Measurements from ENCODE around the gene MEF2B. TPM values are rescaled to one million over a fixed set of nuclear protein-coding genes. Genes with fewer than 3 reads are reported as not detected.
A peak's percentile ranks its signal among the peaks of the same experiment; 100 is the strongest.
"Not testable (repeated sequence)": the region's sequence is repeated elsewhere in the genome, so short reads cannot be mapped to it uniquely, and the experiment has no call there.

The MEF2B gene
- total and polyA plus RNA-seq, 5 donors = 0.23 to 1.1 (median 0.45) TPM

DNA sequence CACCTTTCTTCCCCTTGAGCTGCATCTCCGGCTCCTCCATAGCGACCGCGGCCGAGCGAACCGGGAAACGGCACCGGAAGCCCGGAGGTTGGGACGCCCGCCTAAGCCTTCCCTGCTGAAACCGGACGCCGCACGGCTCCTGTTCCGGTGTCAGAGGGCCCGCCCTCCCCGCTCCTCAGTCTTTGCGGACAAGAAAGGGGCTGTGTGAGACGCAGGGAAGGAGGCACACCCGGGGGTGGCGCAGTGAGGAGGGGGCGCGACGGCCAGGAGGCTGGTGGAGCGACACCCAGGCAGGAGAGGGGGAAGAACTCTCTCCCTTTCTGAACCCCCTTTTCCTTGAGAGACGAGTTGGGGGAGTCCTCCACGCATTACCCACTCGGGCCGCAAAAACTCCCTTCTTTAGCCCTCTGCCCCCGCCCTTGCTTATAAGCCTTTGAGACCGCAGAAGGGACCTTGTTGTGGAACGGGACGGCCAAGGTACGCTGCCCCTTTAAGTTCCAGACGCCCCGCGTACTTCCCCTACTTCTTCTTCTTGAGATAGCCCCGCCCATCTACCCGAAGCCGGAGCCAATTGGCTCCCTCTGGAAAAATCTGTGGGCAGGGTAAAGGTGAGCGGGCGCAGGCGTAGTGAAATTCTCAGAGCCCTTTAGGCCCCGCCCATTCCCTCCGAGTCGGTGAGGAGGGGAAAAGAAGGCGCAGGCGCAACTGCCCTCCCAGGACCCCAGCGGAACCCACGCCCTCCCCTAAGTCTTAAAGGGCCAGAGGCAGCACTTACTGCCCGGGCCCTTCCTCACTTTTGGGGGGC, 22.2 kb upstream of the MEF2B start, which contains the start of the genes BORCS8 and RFXANK:
TSS of gene BORCS8 (minus strand) at position 75 of the 805 bp plus-strand sequence. CDS start at position 40, 35 bp downstream.
TSS of gene RFXANK (plus strand) at position 181 of the 805 bp plus-strand sequence. CDS start 1,689 bp downstream, outside the sequence.
- DNase-seq (peak; percentile 99), ATAC-seq (peak; percentile 97 to 98)
- peaks cover 6% of the 10 kb centered on the region for H3K4me1 ChIP-seq (ENCODE audit: control insufficient read depth, insufficient read depth, low read length)
- no peaks in the 10 kb centered on the region for H3K9me3 ChIP-seq (ENCODE audit: control insufficient read depth, low read length)
- under 1% methylated on average over 53 of the region's 53 CpGs for WGBS
- H3K27me3 ChIP-seq (ENCODE audit: control insufficient read depth, insufficient read depth) = no peaks in the 10 kb centered on the region
- intact Hi-C loops (cut with DNase I) = loop anchor here in 1 of 4 donors (10.0 kb wide), 1 partner anchor 133 kb away; the partner anchor contains the start of genes MAU2 and SUGP1
- H3K27ac ChIP-seq (ENCODE audit: low read length) = peak within 1 kb of the TSS; percentile 100
- H3K4me3 ChIP-seq (ENCODE audit: low read length) = peak within 1 kb of the TSS; percentile 91

DNA sequence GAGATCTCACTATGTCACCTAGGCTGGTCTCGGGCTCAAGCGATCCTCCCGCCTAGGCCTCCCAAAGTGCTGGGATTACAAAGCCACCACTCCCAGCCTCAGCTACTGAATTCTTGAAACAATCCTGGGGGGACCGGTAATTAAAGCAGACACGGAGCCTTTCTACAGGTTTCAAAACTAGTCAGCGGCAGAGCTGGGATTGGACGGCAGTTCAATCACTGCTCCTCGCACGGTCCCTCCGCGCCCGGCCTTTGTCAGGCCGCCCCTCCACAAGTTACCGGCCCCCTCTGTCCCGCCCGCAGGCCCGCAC, 21.7 kb upstream of the MEF2B start:
- Histone ChIP-seq H3K27ac (ENCODE audit: low read length) (peak overlapping the region; percentile 100), H3K4me1 (ENCODE audit: control insufficient read depth, insufficient read depth, low read length) (peaks cover 6% of the 10 kb centered on the region), H3K27me3 (ENCODE audit: control insufficient read depth, insufficient read depth) (no peaks in the 10 kb centered on the region), H3K4me3 (ENCODE audit: low read length) (peak overlapping the region; percentile 84), H3K9me3 (ENCODE audit: control insufficient read depth, low read length) (no peaks in the 10 kb centered on the region)
- WGBS = 0% methylated on average over 17 of the region's 17 CpGs
- no peak for DNase-seq
- intact Hi-C loops (cut with DNase I) = loop anchor here in 1 of 4 donors (10.0 kb wide), 1 partner anchor 133 kb away; the partner anchor contains the start of genes MAU2 and SUGP1
- ATAC-seq = no peak

DNA sequence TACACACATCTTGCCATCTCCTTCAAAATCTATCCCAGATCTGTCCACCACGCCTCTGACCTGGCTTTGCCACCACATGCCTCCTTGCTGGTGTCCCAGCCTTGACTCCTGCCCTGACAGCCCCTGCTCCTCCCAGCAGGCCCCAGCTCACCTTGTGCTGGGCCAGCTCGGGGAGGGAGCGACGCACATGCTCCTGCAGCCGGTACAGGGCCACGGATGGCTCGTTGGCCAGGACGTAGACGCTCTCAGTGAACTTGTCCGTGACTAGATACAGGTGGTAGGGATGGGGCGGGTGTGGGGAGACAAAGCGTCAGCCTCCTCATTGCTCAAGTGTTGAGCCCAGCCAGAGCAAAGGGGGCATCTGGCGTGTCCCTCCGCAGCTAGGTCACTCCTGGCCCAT, 16.7 kb upstream of the MEF2B start:
- 92% methylated on average over 14 of the region's 14 CpGs for WGBS
- DNase-seq = no peak
- Histone ChIP-seq H3K9me3 (ENCODE audit: control insufficient read depth, low read length) (no peaks in the 10 kb centered on the region), H3K27me3 (ENCODE audit: control insufficient read depth, insufficient read depth) (no peaks in the 10 kb centered on the region), H3K4me3 (ENCODE audit: low read length) (no peak overlapping the region), H3K27ac (ENCODE audit: low read length) (no peak overlapping the region), H3K4me1 (ENCODE audit: control insufficient read depth, insufficient read depth, low read length) (peaks cover 3% of the 10 kb centered on the region)
- intact Hi-C loops (cut with DNase I) = no loop called here
- ATAC-seq = no peak

DNA sequence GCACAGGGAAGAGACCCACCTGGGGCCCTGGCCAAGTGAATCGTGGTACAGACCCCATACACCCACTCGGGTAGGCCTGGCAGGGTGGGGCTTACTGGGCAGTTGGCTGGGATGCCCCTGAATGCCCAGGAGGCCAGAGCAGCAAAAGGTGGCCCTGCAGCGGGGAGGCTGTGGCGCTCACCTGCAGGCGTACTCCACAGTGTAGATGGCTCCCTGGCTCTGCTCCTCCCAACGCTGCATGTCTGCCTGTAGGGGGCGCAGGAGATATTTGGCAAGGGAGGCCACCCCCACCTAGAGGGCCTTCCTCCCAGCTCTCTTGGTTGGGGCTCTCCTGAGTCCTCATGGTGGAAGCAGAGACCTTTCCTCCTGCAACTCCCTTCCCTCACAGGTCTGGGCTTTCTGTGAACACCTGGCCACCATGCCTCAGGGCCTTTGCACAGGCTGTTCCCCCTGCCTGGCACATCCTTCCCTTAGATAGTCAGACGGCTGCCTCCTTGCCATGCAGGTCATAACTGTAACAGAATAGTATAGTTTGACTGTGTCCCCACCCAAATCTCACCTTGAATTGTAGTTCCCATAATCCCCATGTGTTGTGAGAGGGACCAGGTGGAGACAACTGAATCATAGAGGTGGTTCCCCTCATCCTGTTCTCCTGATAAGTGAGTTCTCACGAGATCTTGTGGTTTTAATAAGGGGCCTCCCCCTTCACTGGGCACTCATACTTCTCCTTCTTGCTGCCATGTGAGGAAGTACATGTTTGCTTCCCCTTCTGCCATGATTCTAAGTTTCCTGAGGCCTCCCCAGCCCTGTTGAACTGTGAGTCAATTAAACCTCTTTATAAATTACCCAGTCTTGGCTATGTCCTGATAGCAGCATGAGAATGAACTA, 16.0 kb upstream of the MEF2B start:
- no peaks in the 10 kb centered on the region for H3K27me3 ChIP-seq (ENCODE audit: control insufficient read depth, insufficient read depth)
- DNase-seq (no peak), ATAC-seq (peak; percentile 57 to 59)
- peaks cover 2% of the 10 kb centered on the region for H3K4me1 ChIP-seq (ENCODE audit: control insufficient read depth, insufficient read depth, low read length)
- intact Hi-C loops (cut with DNase I) = no loop called here
- no peak overlapping the region for H3K4me3 ChIP-seq (ENCODE audit: low read length)
- H3K27ac ChIP-seq (ENCODE audit: low read length) = no peak overlapping the region
- no peaks in the 10 kb centered on the region for H3K9me3 ChIP-seq (ENCODE audit: control insufficient read depth, low read length)
- 62% methylated on average over 9 of the region's 9 CpGs for WGBS

DNA sequence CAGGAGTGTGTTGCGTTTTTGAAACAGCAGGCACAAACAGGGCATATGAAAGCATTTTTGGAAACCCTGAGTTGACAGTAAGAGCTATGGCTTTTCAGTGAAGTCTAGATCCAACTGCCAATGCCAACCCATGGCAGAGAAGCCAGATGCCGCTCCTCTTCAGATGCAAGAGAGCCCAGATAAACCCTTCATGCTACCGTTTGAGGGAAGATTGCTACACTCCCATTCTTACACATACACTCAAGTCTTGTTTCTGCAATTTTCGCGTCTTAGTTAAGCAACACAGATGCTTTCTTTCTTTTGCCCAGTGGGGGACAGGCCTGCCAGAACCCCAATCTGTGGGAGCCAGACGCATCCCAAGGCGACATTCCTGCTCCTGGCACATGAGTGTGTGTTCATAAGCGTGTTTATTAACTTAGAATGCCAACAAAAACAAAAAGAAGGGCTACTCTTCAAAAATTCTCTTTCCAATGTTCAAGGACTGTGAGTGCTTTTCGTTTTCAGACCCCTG, 11.5 kb upstream of the MEF2B start:
- Histone ChIP-seq H3K27ac (ENCODE audit: low read length) (no peak overlapping the region), H3K4me3 (ENCODE audit: low read length) (no peak overlapping the region), H3K4me1 (ENCODE audit: control insufficient read depth, insufficient read depth, low read length) (no peaks in the 10 kb centered on the region), H3K27me3 (ENCODE audit: control insufficient read depth, insufficient read depth) (no peaks in the 10 kb centered on the region), H3K9me3 (ENCODE audit: control insufficient read depth, low read length) (no peaks in the 10 kb centered on the region)
- WGBS = 90% methylated on average over 9 of the region's 9 CpGs
- no peak for DNase-seq
- intact Hi-C loops (cut with DNase I) = no loop called here
- ATAC-seq = no peak

DNA sequence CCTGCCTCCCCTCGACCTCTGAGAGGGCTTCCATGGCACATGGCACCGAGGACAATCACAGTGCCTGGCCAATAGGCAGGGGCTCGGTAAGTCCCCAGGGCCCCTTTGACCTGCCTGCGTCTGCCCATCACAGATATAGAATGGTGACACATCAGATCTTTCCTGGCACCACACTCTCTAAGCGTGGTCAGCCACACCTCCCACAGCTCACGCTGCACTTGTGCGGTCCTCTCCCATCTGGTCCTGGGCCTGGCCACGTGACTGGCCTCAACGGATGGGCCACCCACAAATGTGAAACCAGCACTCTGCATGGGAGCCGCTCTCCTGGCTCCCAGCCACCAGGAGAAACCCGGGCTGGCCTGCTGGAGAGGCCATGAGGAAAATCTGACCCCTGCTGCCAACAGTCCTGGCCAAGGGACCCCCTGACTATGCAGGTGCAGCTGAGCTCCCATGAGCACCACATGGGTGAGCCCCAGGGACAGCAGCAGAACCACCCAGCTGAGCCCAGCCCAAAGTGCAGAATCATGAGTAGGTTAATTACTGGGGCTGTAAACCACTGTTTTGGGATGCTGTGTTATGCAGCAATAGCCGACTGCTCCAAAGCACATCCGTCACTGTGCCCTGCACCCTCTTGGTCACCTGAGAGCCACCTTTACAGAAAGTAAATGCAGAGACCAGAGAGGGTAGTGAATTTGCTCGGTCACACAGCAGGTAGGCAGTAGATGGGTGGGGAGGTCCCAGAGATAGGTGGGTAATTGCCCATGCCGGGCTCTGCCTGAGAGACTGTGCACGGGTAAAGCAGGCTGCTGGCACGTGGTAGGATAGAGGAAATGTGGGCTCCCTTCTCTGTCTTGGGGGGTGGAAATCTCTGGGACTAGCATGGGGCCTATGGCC, 9.7 kb upstream of the MEF2B start:
- WGBS = 83% methylated on average over 17 of the region's 17 CpGs
- Histone ChIP-seq H3K27ac (ENCODE audit: low read length) (no peak overlapping the region), H3K27me3 (ENCODE audit: control insufficient read depth, insufficient read depth) (no peaks in the 10 kb centered on the region), H3K4me1 (ENCODE audit: control insufficient read depth, insufficient read depth, low read length) (no peaks in the 10 kb centered on the region), H3K9me3 (ENCODE audit: control insufficient read depth, low read length) (no peaks in the 10 kb centered on the region), H3K4me3 (ENCODE audit: low read length) (no peak overlapping the region)
- DNase-seq = no peak
- intact Hi-C loops (cut with DNase I) = no loop called here
- no peak for ATAC-seq

DNA sequence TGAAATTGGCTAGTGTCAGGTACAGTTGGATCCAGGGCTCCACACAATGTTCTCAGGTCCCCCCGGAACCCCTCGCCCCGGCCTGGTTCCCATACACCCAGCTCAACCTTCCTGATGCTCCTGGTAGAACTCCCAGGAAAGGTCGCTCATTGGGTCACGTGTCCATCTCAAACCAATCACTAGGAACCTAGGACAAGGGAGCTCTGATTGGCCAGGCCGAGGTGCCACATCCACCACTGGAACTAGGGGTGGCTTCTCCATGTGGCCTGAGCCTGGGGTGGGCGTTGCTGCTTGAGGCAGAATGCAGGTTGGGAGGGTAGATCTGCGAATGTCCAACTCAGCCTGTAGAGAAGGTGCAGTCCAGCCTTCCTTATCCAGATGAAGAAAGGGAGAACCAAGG, 6.9 kb upstream of the MEF2B start:
- DNase-seq (no peak), ATAC-seq (no peak)
- Histone ChIP-seq H3K9me3 (ENCODE audit: control insufficient read depth, low read length) (no peaks in the 10 kb centered on the region), H3K4me1 (ENCODE audit: control insufficient read depth, insufficient read depth, low read length) (no peaks in the 10 kb centered on the region), H3K27ac (ENCODE audit: low read length) (no peak overlapping the region), H3K27me3 (ENCODE audit: control insufficient read depth, insufficient read depth) (no peaks in the 10 kb centered on the region), H3K4me3 (ENCODE audit: low read length) (no peak overlapping the region)
- WGBS = 87% methylated on average over 8 of the region's 8 CpGs
- intact Hi-C loops (cut with DNase I) = no loop called here

DNA sequence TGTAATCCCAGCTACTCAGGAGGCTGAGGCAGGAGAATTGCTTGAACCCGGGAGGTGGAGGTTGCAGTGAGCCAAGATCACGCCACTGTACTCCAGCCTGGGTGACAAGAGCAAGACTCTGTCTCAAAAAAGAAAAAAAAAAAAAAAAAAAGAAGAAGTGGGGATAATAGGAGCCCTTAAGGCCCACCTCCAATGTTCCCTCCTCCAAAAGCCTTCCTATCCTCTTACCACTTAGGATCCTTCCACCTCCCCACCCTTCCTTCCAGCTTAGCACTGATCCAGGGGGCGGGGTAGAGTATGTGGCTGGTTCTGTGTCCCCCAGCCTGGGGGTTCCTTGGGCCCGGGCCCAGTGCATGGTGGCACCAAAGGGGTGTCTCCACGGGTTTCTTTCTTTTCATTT, 3.2 kb upstream of the MEF2B start:
- H3K27ac ChIP-seq (ENCODE audit: low read length); H3K4me3 ChIP-seq (ENCODE audit: low read length); ATAC-seq; H3K9me3 ChIP-seq (ENCODE audit: control insufficient read depth, low read length); DNase-seq; H3K27me3 ChIP-seq (ENCODE audit: control insufficient read depth, insufficient read depth); intact Hi-C loops (cut with DNase I); H3K4me1 ChIP-seq (ENCODE audit: control insufficient read depth, insufficient read depth, low read length): not testable (repeated sequence)
- WGBS = 86% methylated on average over 5 of the region's 5 CpGs

DNA sequence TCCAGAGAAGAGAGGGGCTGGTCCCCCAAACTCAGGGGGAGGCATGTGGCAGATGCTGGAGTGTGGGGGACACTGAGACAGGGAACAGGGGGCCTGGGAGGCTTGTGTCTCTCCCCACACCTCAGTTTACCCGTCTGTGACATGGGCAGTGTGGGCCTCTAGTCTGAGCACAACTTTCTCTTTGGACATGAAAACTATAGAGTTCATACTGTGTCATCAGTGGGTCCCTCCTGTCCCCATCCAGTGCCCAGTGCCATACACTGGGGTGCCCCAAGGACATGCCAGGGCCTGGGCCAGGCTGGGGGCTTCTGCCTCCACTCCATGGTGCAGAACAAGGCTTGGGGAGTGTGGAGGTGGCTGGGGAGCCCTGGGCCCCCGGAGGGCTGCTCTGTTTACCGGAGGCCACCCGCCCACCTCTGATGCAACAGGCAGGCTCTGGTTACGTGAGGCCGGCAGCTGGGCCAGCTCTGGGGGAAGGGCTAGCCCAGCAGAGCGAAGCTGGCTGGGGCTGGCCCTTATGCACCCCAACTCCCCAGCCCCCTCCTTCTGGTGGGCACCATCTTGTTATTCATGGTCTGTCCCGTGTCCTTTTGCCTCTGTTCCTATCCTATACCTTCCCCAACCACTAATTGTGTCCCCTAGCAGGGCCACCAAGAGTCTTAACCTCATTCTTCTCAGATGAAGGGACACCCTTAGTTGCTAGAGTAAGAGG, 1.9 kb upstream of the MEF2B start:
- intact Hi-C loops (cut with DNase I) = no loop called here
- H3K4me3 ChIP-seq (ENCODE audit: low read length) = no peak overlapping the region
- 51% methylated on average over 8 of the region's 8 CpGs for WGBS
- ATAC-seq = no peak
- H3K9me3 ChIP-seq (ENCODE audit: control insufficient read depth, low read length) = no peaks in the 10 kb centered on the region
- DNase-seq = no peak
- H3K27ac ChIP-seq (ENCODE audit: low read length) = no peak overlapping the region
- H3K27me3 ChIP-seq (ENCODE audit: control insufficient read depth, insufficient read depth) = no peaks in the 10 kb centered on the region
- H3K4me1 ChIP-seq (ENCODE audit: control insufficient read depth, insufficient read depth, low read length) = no peaks in the 10 kb centered on the region
